ENCODE results near the gene DNAJB6.

DNA sequence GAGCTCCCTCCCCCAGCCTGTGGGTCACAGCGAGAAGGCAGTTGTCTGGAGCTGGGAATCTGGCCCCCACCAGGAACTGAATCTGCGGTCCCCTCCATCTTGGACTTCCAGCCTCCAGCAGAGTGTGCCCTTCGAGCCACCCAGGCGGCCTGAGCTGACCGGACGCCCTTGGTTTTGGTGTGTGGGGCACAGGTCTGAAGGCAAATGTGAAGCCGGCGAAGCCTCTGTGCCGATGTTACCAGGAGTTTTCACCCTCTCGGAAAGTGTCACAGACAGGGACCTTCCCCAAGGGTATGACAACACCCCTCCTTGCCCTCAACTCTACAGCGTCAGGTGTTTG is 109.1 kb downstream of the DNAJB6 start:
- TF ChIP-seq, protein P1, sequence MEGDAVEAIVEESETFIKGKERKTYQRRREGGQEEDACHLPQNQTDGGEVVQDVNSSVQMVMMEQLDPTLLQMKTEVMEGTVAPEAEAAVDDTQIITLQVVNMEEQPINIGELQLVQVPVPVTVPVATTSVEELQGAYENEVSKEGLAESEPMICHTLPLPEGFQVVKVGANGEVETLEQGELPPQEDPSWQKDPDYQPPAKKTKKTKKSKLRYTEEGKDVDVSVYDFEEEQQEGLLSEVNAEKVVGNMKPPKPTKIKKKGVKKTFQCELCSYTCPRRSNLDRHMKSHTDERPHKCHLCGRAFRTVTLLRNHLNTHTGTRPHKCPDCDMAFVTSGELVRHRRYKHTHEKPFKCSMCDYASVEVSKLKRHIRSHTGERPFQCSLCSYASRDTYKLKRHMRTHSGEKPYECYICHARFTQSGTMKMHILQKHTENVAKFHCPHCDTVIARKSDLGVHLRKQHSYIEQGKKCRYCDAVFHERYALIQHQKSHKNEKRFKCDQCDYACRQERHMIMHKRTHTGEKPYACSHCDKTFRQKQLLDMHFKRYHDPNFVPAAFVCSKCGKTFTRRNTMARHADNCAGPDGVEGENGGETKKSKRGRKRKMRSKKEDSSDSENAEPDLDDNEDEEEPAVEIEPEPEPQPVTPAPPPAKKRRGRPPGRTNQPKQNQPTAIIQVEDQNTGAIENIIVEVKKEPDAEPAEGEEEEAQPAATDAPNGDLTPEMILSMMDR (conservative IDR thresholded peaks at IDR 0.05) = no peak
- TF ChIP-seq ZFX (IDR thresholded peaks at IDR 0.05) = no peak

Measured in C4-2B (cell line).